HL-60/S4 treated with phorbol 12-myristate 13-acetate at 8.2 ng/mL for 4 days and 3 days (cell line): ENCODE results near the gene MYO5B.

ENCODE experiments used
- in situ Hi-C: fragments of 300-500 bp; cut with MboI; formaldehyde crosslinking; loops from 2 replicates; pipeline ENCODE4 v1.15.0; 2022; ENCODE audit warnings: low sequenced_read_pairs

MYO5B gene

GRCh38 chr18:50076277-50076676 lies 118.7 kb downstream of the MYO5B start:
- in situ Hi-C loops, result no loop called here

GRCh38 chr18:50075772-50076171 lies 119.2 kb downstream of the MYO5B start:
- in situ Hi-C loops, result no loop called here

- in situ Hi-C loops, result no loop called here
Measured at GRCh38 chr18:50074404-50074803, 120.5 kb downstream of the MYO5B start.

- in situ Hi-C loops, result no loop called here
Measured at GRCh38 chr18:50073319-50073718, 121.6 kb downstream of the MYO5B start.

GRCh38 chr18:50072146-50072545 lies 122.8 kb downstream of the MYO5B start:
- in situ Hi-C loops, result no loop called here

- in situ Hi-C loops, result no loop called here
Measured at GRCh38 chr18:50071397-50071796, 123.5 kb downstream of the MYO5B start.

GRCh38 chr18:50069422-50069821 lies 125.5 kb downstream of the MYO5B start:
- in situ Hi-C loops, result no loop called here

GRCh38 chr18:50065527-50065926 lies 129.4 kb downstream of the MYO5B start:
- in situ Hi-C loops, result no loop called here

- in situ Hi-C loops, result no loop called here
Measured at GRCh38 chr18:50065039-50065438, 129.9 kb downstream of the MYO5B start.

GRCh38 chr18:50061876-50062517 lies 132.9 kb downstream of the MYO5B start:
- in situ Hi-C loops, result no loop called here

- in situ Hi-C loops, result no loop called here
Measured at GRCh38 chr18:50060822-50061221, 134.1 kb downstream of the MYO5B start.

- in situ Hi-C loops, result no loop called here
Measured at GRCh38 chr18:50058731-50059130, 136.2 kb downstream of the MYO5B start.

GRCh38 chr18:50057009-50057408 lies 137.9 kb downstream of the MYO5B start:
- in situ Hi-C loops, result no loop called here

GRCh38 chr18:50056185-50056584 lies 138.8 kb downstream of the MYO5B start:
- in situ Hi-C loops, result no loop called here

- in situ Hi-C loops, result no loop called here
Measured at GRCh38 chr18:50055488-50055887, 139.5 kb downstream of the MYO5B start.

- in situ Hi-C loops, result no loop called here
Measured at GRCh38 chr18:50053111-50053510, 141.8 kb downstream of the MYO5B start.

- in situ Hi-C loops, result no loop called here
Measured at GRCh38 chr18:50051288-50051687, 143.7 kb downstream of the MYO5B start.

GRCh38 chr18:50045126-50045525 lies 149.8 kb downstream of the MYO5B start:
- in situ Hi-C loops, result no loop called here

GRCh38 chr18:50044402-50044801 lies 150.5 kb downstream of the MYO5B start:
- in situ Hi-C loops, result no loop called here

- in situ Hi-C loops, result no loop called here
Measured at GRCh38 chr18:50042611-50043010, 152.3 kb downstream of the MYO5B start.

GRCh38 chr18:50039746-50040145 lies 155.2 kb downstream of the MYO5B start:
- in situ Hi-C loops, result no loop called here

GRCh38 chr18:50038448-50038847 lies 156.5 kb downstream of the MYO5B start:
- in situ Hi-C loops, result no loop called here

GRCh38 chr18:50034029-50034428 lies 160.9 kb downstream of the MYO5B start:
- in situ Hi-C loops, result no loop called here
